Spleen (tissue), 7 donors: ENCODE measurements around the gene SLX4.

ENCODE experiments used
- POLR2A ChIP-seq, 3 donors: fragments of 450-650 bp; IDR thresholded peaks; one replicate each; pipeline ENCODE4 v1.5.1; 2017; ENCODE audit warnings: antibody characterized with exemption in 3 of 3, mild to moderate bottlenecking in 1 of 3
- POLR2AphosphoS5 ChIP-seq, 3 donors: sonication (generic); formaldehyde crosslinking; IDR thresholded peaks; one replicate each; pipeline ENCODE4 v1.5.1; 2017; ENCODE audit warnings: antibody characterized with exemption in 3 of 3
- TF ChIP-seq, protein P1 (sequence below), 11 experiments: fragments of 200-600 bp in 7 of 11; fragments of 450-650 bp in 4 of 11; sonication (generic) in 4 of 11; IDR thresholded peaks in 8 of 11; conservative IDR thresholded peaks in 3 of 11; 1 replicate in 7 of 11; 2 replicates in 4 of 11; pipeline versions ENCODE4 v1.4.0 to v1.8.0; 2016 to 2021; ENCODE audit warnings: antibody characterized with exemption in 11 of 11, inconsistent platforms in 4 of 11, mild to moderate bottlenecking in 1 of 11
- donor health status: DM: no; HTN: no; CAD: no; lungs with moderate emphysema.
- donor health status: DM: no; HTN: no; CAD: no.
- donor health status: DM: no; HTN: no; CAD: no.

DNA sequence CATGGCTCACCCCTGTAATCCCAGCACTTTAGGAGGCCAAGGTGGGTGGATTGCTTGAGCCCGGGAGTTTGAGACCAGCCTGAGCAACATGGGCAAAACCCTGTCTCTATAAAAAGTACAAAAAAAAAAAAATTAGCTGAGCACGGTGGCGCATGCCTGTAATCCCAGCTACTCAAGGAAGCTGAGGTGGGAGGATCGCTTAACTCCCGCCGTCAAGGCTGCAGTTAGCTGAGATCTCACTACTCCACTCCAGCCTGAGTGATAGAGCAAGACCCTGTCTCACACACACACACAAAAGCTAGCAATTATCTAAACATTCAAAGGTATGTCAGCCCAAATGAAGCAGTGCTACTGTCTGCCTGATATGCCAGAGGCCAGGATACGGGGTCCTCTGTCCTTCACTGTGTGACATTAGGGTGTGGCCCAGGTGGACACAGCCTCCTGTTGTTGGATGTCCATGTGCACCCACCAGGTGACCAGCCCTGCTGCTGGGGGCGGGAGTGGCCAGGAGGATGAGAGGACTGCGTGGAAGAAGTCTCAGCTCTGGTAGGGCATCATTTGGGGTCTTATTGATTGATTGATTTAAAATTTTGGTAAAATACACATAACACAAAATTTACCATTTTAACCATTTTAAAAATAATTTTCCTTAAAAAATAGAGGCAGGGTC lies 38.1 kb downstream of the SLX4 start:
- TF ChIP-seq, protein P1, sequence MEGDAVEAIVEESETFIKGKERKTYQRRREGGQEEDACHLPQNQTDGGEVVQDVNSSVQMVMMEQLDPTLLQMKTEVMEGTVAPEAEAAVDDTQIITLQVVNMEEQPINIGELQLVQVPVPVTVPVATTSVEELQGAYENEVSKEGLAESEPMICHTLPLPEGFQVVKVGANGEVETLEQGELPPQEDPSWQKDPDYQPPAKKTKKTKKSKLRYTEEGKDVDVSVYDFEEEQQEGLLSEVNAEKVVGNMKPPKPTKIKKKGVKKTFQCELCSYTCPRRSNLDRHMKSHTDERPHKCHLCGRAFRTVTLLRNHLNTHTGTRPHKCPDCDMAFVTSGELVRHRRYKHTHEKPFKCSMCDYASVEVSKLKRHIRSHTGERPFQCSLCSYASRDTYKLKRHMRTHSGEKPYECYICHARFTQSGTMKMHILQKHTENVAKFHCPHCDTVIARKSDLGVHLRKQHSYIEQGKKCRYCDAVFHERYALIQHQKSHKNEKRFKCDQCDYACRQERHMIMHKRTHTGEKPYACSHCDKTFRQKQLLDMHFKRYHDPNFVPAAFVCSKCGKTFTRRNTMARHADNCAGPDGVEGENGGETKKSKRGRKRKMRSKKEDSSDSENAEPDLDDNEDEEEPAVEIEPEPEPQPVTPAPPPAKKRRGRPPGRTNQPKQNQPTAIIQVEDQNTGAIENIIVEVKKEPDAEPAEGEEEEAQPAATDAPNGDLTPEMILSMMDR (IDR thresholded peaks at IDR 0.05 in 8 of 11, conservative IDR thresholded peaks at IDR 0.05 in 3 of 11), result no peak
- TF ChIP-seq POLR2AphosphoS5 (IDR thresholded peaks at IDR 0.05) (no peak), POLR2A (IDR thresholded peaks at IDR 0.05) (no peak)
